ENCODE data around the gene ADGRV1.

Gene ADGRV1

GRCh38 chr5:91024206-91024605 lies 465.6 kb downstream of the ADGRV1 start:
- no peak for DNase-seq (ENCODE audit: low spot score)
- H3K27ac ChIP-seq = no peak overlapping the region
- H3K4me3 ChIP-seq = no peak overlapping the region
- TF ChIP-seq CTCF (IDR thresholded peaks at IDR 0.05) = no peak

GRCh38 chr5:91024727-91025126 lies 466.1 kb downstream of the ADGRV1 start:
- no peak for DNase-seq (ENCODE audit: low spot score)
- no peak overlapping the region for H3K27ac ChIP-seq
- TF ChIP-seq CTCF (IDR thresholded peaks at IDR 0.05) = no peak
- H3K4me3 ChIP-seq = no peak overlapping the region

- no peak for DNase-seq (ENCODE audit: low spot score)
- no peak for TF ChIP-seq CTCF (IDR thresholded peaks at IDR 0.05)
- Histone ChIP-seq H3K4me3 (no peak overlapping the region), H3K27ac (no peak overlapping the region)
Observed at GRCh38 chr5:91025449-91025848, 466.9 kb downstream of the ADGRV1 start.

- H3K4me3 ChIP-seq = no peak overlapping the region
- DNase-seq (ENCODE audit: low spot score) = no peak
- H3K27ac ChIP-seq = no peak overlapping the region
- TF ChIP-seq CTCF (IDR thresholded peaks at IDR 0.05) = no peak
Observed at GRCh38 chr5:91025956-91026355, 467.4 kb downstream of the ADGRV1 start.

- no peak for TF ChIP-seq CTCF (IDR thresholded peaks at IDR 0.05)
- no peak overlapping the region for H3K4me3 ChIP-seq
- H3K27ac ChIP-seq = no peak overlapping the region
- no peak for DNase-seq (ENCODE audit: low spot score)
Observed at GRCh38 chr5:91026466-91026865, 467.9 kb downstream of the ADGRV1 start.

- no peak for DNase-seq (ENCODE audit: low spot score)
- Histone ChIP-seq H3K27ac (no peak overlapping the region), H3K4me3 (no peak overlapping the region)
- no peak for TF ChIP-seq CTCF (IDR thresholded peaks at IDR 0.05)
Observed at GRCh38 chr5:91027405-91028139, 469.0 kb downstream of the ADGRV1 start.

GRCh38 chr5:91028499-91028956 lies 469.9 kb downstream of the ADGRV1 start:
- DNase-seq (ENCODE audit: low spot score) = no peak
- no peak for TF ChIP-seq CTCF (IDR thresholded peaks at IDR 0.05)
- Histone ChIP-seq H3K4me3 (no peak overlapping the region), H3K27ac (no peak overlapping the region)
